ENCODE results near the gene NPB.

Gene NPB

DNA sequence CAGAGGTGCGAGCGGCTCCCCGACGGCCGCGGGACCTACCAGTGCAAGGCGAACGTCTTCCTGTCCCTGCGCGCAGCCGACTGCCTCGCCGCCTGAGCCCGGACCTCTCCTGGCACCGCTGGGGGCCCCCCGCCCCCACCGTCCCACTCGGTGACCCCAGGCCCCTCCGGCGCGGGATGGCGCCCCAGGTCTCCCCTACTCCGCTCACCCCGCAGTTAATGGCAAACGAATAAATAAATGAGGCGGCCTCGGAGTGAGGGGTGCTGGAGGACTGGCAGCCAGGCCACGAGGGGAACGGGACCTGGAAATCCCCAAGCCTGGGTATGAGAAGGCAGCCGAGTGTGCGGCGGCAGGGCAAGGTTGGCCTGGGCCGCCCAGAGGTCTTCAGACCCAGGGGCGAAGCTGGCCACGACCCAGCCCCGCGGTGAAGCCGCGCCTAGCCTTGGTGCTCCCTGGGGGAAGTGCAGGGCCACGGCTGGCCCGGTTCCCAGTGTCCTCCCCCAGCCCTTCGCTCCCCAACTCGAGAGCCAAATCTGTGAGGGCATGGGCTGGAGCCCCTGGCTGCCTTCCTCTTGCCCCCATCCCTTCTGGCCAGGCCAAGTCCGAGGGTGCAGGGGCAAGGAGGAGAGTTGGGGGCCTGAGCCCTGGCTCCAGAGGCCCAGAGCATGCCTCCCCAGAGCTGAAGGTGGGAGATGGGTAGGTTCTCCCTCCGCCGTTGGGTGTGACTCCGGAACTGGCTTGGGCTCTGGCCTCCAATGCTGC is 796 bp downstream of the NPB start:
- TF ChIP-seq, protein P1, sequence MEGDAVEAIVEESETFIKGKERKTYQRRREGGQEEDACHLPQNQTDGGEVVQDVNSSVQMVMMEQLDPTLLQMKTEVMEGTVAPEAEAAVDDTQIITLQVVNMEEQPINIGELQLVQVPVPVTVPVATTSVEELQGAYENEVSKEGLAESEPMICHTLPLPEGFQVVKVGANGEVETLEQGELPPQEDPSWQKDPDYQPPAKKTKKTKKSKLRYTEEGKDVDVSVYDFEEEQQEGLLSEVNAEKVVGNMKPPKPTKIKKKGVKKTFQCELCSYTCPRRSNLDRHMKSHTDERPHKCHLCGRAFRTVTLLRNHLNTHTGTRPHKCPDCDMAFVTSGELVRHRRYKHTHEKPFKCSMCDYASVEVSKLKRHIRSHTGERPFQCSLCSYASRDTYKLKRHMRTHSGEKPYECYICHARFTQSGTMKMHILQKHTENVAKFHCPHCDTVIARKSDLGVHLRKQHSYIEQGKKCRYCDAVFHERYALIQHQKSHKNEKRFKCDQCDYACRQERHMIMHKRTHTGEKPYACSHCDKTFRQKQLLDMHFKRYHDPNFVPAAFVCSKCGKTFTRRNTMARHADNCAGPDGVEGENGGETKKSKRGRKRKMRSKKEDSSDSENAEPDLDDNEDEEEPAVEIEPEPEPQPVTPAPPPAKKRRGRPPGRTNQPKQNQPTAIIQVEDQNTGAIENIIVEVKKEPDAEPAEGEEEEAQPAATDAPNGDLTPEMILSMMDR (IDR thresholded peaks at IDR 0.05; ENCODE audit: extremely low read depth, missing control alignments) = no peak
- DNase-seq (ENCODE audit: low spot score) = no peak

- TF ChIP-seq, protein P1 (IDR thresholded peaks at IDR 0.05; ENCODE audit: extremely low read depth, missing control alignments) = no peak
- DNase-seq (ENCODE audit: low spot score) = no peak
Measured at GRCh38 chr17:81903415-81903831, 1.4 kb downstream of the NPB start.

GRCh38 chr17:81903896-81904599 is 2.0 kb downstream of the NPB start:
- TF ChIP-seq, protein P1 (IDR thresholded peaks at IDR 0.05; ENCODE audit: extremely low read depth, missing control alignments) = no peak
- DNase-seq (ENCODE audit: low spot score) = no peak

- TF ChIP-seq, protein P1 (IDR thresholded peaks at IDR 0.05; ENCODE audit: extremely low read depth, missing control alignments) = no peak
- no peak for DNase-seq (ENCODE audit: low spot score)
Measured at GRCh38 chr17:81904600-81905423, 2.8 kb downstream of the NPB start.

GRCh38 chr17:81905424-81905875 is 3.4 kb downstream of the NPB start:
- TF ChIP-seq, protein P1 (IDR thresholded peaks at IDR 0.05; ENCODE audit: extremely low read depth, missing control alignments) = no peak
- no peak for DNase-seq (ENCODE audit: low spot score)

- DNase-seq (ENCODE audit: low spot score) = no peak
- TF ChIP-seq, protein P1 (IDR thresholded peaks at IDR 0.05; ENCODE audit: extremely low read depth, missing control alignments) = no peak
Measured at GRCh38 chr17:81905993-81906392, 4.0 kb downstream of the NPB start.
